Neural cell (in vitro differentiated cells): Measurements from ENCODE around the gene UBAP2. TPM values are rescaled to one million over a fixed set of nuclear protein-coding genes. Genes with fewer than 3 reads are reported as not detected.

Source experiments
- H2AFZ ChIP-seq: fragments of 200-600, 300-800 bp; sonication (generic), shearing (Covaris generic); 2 replicates; pipeline ENCODE4 v1.6.0; 2014; ENCODE audit warnings: low read depth, mild to moderate bottlenecking, antibody characterized with exemption, low read length, moderate library complexity
- H3F3A ChIP-seq: fragments of 200-600 bp; shearing (Covaris generic); 2 replicates; pipeline ENCODE4 v1.6.1; 2016; ENCODE audit warnings: mild to moderate bottlenecking, moderate library complexity, mixed read lengths, antibody characterized with exemption, low read length; ENCODE audit not compliant: insufficient read depth, poor library complexity, severe bottlenecking
- H3K27ac ChIP-seq: fragments of 200-600, 300-800 bp; sonication (generic), shearing (Covaris generic); 2 replicates; pipeline ENCODE4 v1.5.1; 2014; ENCODE audit warnings: mild to moderate bottlenecking, low read length, moderate library complexity
- H3K27me3 ChIP-seq: fragments of 300-800, 200-600 bp; sonication (generic), shearing (Covaris generic); 2 replicates; pipeline ENCODE4 v1.6.0; 2014; ENCODE audit warnings: mild to moderate bottlenecking, low read depth, low read length, moderate library complexity; ENCODE audit not compliant: insufficient read depth
- H3K36me3 ChIP-seq: fragments of 300-800, 200-600 bp; sonication (generic), shearing (Covaris generic); 2 replicates; pipeline ENCODE4 v1.5.1; 2014; ENCODE audit warnings: mild to moderate bottlenecking, antibody characterized with exemption, low read length, moderate library complexity; ENCODE audit not compliant: insufficient read depth
- H3K4me2 ChIP-seq: fragments of 300-800, 200-600 bp; sonication (generic), shearing (Covaris generic); 2 replicates; pipeline ENCODE4 v1.6.0; 2014; ENCODE audit warnings: mild to moderate bottlenecking, low read length
- H3K4me3 ChIP-seq: fragments of 300-800, 200-600 bp; sonication (generic), shearing (Covaris generic); 2 replicates; pipeline ENCODE4 v1.5.1; 2014; ENCODE audit warnings: mild to moderate bottlenecking, low read length, moderate library complexity
- H3K79me2 ChIP-seq: fragments of 200-600 bp; shearing (Covaris generic); replicated peaks from 2 replicates; pipeline ENCODE4 v1.6.0; 2014; ENCODE audit warnings: mild to moderate bottlenecking, low read length, moderate library complexity; ENCODE audit not compliant: insufficient read depth
- H3K9ac ChIP-seq: fragments of 300-800, 200-600 bp; sonication (generic), shearing (Covaris generic); 2 replicates; pipeline ENCODE4 v1.6.1; 2016; ENCODE audit warnings: mild to moderate bottlenecking, low read length, mixed read lengths
- H3K9me2 ChIP-seq: fragments of 200-600 bp; shearing (Covaris generic); 2 replicates; pipeline ENCODE4 v1.6.1; 2016; ENCODE audit warnings: mild to moderate bottlenecking, low read length, mixed read lengths; ENCODE audit not compliant: insufficient read depth
- H3K9me3 ChIP-seq: fragments of 200-600, 300-800 bp; sonication (generic), shearing (Covaris generic); 2 replicates; pipeline ENCODE4 v1.6.1; 2016; ENCODE audit warnings: mild to moderate bottlenecking, mixed run types, low read length, moderate library complexity, mixed read lengths
- H4K20me1 ChIP-seq: fragments of 200-600 bp; shearing (Covaris generic); 2 replicates; pipeline ENCODE4 v1.6.1; 2016; ENCODE audit warnings: mild to moderate bottlenecking, mixed run types; ENCODE audit not compliant: insufficient read depth
- EP300 ChIP-seq: fragments of 450-650 bp; conservative IDR thresholded peaks from 2 replicates; pipeline ENCODE4 v1.6.1; 2014; ENCODE audit warnings: antibody characterized with exemption, mild to moderate bottlenecking, moderate library complexity; ENCODE audit not compliant: poor library complexity, severe bottlenecking
- EZH2 ChIP-seq: fragments of 200-600, 300-800 bp; shearing (Covaris generic), sonication (generic); IDR thresholded peaks from 2 replicates; pipeline ENCODE4 v1.6.1; 2014; ENCODE audit warnings: antibody characterized with exemption, low read length, borderline replicate concordance, mild to moderate bottlenecking; ENCODE audit not compliant: insufficient read depth, poor library complexity, severe bottlenecking
- MXI1 ChIP-seq: fragments of 450-650 bp; conservative IDR thresholded peaks from 2 replicates; pipeline ENCODE4 v1.6.1; 2014; ENCODE audit warnings: antibody characterized with exemption, mild to moderate bottlenecking; ENCODE audit not compliant: poor library complexity, severe bottlenecking
- POLR2AphosphoS5 ChIP-seq: IDR thresholded peaks from 2 replicates; pipeline ENCODE4 v1.6.1; 2012
- RAD21 ChIP-seq: fragments of 450-650 bp; conservative IDR thresholded peaks from 2 replicates; pipeline ENCODE4 v1.6.1; 2014; ENCODE audit warnings: antibody characterized with exemption, mild to moderate bottlenecking, moderate library complexity
- SMC3 ChIP-seq: fragments of 450-650 bp; conservative IDR thresholded peaks from 2 replicates; pipeline ENCODE4 v1.6.1; 2014; ENCODE audit warnings: antibody characterized with exemption, mild to moderate bottlenecking, moderate library complexity; ENCODE audit not compliant: poor library complexity
- TAF1 ChIP-seq: IDR thresholded peaks from 2 replicates; pipeline ENCODE4 v1.6.1; 2012; ENCODE audit warnings: low read depth
- polyA plus RNA-seq: library from polyadenylated mRNA; depleted of rRNA; stranded (reverse); fragments of >200 nt; gene quantifications from 2 replicates; pipeline ENCODE4 v1.2.3, GENCODE V29; 2014
- TF ChIP-seq, protein P1 (sequence below): IDR thresholded peaks from 2 replicates; pipeline ENCODE4 v1.6.1; 2012; ENCODE audit warnings: borderline replicate concordance
- TF ChIP-seq, protein P2 (sequence below): fragments of 450-650 bp; IDR thresholded peaks from 2 replicates; pipeline ENCODE4 v1.5.1; 2014; ENCODE audit warnings: antibody characterized with exemption, mild to moderate bottlenecking, moderate library complexity; ENCODE audit not compliant: poor library complexity, severe bottlenecking

The UBAP2 gene
- polyA plus RNA-seq, 1 donor from 2014 or later = 9.2 TPM

DNA sequence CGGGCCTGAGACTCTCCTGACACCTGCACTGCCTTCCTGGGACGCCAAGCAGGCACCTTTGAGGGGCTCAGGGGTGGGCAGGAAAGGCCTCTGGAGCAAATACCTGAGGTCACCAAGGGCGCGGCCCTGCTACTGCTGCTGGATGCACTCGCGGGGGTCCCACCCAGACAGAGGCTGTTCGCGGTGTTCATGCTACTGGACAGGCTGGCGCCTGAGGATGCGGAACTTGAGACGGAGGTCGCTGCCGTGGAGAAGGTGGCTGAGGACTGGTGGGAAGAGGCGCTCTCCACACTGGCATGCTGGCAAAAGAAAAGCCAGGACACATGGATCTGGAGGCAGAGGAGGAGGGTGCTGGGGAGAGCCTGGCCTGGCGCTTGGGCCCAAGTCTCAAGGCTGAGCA, 121.0 kb downstream of the UBAP2 start:
- Histone ChIP-seq H3K9me3 (no peaks in the 10 kb centered on the region), H3K36me3 (peaks cover 4% of the 10 kb centered on the region), H3K27ac (no peak overlapping the region)

DNA sequence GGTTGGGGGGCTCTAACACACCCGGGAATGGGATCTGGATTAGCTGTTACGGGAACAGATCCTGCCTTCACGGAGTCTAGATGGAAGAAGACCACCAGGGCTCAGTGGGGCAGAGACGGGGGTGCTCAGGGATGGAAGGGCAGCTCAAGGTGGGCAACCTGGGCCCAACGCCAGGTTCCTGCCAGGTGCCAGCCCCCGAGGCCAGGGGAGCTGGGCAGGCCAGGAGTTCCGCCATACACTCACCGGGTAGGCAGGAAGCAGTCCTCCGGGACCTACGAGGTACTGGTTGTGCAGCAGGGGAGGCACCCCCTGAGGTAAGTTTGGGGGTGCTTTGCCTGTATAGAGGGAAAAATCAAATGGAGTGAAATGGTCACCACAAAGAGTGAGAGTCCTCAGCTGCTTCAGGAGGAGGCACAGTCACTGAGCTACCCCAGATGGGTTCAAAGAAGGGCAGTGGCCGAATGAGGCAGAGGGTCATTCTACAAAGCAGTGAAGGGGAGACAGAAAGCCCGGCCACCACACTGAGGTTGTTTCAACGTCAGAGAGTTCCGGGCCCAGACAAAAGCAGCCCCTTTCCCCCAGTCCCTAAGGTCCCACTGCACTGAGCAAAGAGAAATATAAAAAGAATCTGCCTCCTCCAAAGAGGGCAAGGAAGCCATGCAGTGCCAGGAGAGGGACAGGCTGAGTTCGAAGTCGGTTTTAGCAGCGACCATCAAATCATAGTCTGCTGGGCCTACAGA, 121.8 kb downstream of the UBAP2 start:
- no peaks in the 10 kb centered on the region for H4K20me1 ChIP-seq

More for the DNA sequence above, 121.0 kb downstream of the UBAP2 start:
- TF ChIP-seq POLR2AphosphoS5 (no peak), TAF1 (no peak)
- TF ChIP-seq, protein P1, sequence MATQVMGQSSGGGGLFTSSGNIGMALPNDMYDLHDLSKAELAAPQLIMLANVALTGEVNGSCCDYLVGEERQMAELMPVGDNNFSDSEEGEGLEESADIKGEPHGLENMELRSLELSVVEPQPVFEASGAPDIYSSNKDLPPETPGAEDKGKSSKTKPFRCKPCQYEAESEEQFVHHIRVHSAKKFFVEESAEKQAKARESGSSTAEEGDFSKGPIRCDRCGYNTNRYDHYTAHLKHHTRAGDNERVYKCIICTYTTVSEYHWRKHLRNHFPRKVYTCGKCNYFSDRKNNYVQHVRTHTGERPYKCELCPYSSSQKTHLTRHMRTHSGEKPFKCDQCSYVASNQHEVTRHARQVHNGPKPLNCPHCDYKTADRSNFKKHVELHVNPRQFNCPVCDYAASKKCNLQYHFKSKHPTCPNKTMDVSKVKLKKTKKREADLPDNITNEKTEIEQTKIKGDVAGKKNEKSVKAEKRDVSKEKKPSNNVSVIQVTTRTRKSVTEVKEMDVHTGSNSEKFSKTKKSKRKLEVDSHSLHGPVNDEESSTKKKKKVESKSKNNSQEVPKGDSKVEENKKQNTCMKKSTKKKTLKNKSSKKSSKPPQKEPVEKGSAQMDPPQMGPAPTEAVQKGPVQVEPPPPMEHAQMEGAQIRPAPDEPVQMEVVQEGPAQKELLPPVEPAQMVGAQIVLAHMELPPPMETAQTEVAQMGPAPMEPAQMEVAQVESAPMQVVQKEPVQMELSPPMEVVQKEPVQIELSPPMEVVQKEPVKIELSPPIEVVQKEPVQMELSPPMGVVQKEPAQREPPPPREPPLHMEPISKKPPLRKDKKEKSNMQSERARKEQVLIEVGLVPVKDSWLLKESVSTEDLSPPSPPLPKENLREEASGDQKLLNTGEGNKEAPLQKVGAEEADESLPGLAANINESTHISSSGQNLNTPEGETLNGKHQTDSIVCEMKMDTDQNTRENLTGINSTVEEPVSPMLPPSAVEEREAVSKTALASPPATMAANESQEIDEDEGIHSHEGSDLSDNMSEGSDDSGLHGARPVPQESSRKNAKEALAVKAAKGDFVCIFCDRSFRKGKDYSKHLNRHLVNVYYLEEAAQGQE = no peak
- Histone ChIP-seq H3K27me3 (no peaks in the 10 kb centered on the region), H3K9ac (no peak overlapping the region), H3F3A (no peaks in the 10 kb centered on the region), H3K4me2 (no peak overlapping the region), H4K20me1 (no peaks in the 10 kb centered on the region), H3K9me2 (no peaks in the 10 kb centered on the region), H3K79me2 (no peaks in the 10 kb centered on the region), H2AFZ (no peak overlapping the region), H3K4me3 (no peak overlapping the region)

More for the DNA sequence above, 121.8 kb downstream of the UBAP2 start:
- no peaks in the 10 kb centered on the region for H3K9me2 ChIP-seq
- no peaks in the 10 kb centered on the region for H3F3A ChIP-seq
- no peak overlapping the region for H3K4me2 ChIP-seq
- H3K4me3 ChIP-seq = no peak overlapping the region
- no peak overlapping the region for H3K27ac ChIP-seq
- no peaks in the 10 kb centered on the region for H3K79me2 ChIP-seq
- no peaks in the 10 kb centered on the region for H3K9me3 ChIP-seq
- H3K36me3 ChIP-seq = peaks cover 4% of the 10 kb centered on the region
- no peaks in the 10 kb centered on the region for H3K27me3 ChIP-seq
- TF ChIP-seq MXI1 = no peak
- TF ChIP-seq POLR2AphosphoS5 = no peak
- TF ChIP-seq SMC3 = no peak
- TF ChIP-seq, protein P1 = no peak
- no peak for TF ChIP-seq TAF1
- no peak for TF ChIP-seq RAD21
- no peak for TF ChIP-seq EP300
- no peak for TF ChIP-seq EZH2
- TF ChIP-seq, protein P2, sequence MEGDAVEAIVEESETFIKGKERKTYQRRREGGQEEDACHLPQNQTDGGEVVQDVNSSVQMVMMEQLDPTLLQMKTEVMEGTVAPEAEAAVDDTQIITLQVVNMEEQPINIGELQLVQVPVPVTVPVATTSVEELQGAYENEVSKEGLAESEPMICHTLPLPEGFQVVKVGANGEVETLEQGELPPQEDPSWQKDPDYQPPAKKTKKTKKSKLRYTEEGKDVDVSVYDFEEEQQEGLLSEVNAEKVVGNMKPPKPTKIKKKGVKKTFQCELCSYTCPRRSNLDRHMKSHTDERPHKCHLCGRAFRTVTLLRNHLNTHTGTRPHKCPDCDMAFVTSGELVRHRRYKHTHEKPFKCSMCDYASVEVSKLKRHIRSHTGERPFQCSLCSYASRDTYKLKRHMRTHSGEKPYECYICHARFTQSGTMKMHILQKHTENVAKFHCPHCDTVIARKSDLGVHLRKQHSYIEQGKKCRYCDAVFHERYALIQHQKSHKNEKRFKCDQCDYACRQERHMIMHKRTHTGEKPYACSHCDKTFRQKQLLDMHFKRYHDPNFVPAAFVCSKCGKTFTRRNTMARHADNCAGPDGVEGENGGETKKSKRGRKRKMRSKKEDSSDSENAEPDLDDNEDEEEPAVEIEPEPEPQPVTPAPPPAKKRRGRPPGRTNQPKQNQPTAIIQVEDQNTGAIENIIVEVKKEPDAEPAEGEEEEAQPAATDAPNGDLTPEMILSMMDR = no peak
- H3K9ac ChIP-seq = no peak overlapping the region
- no peak overlapping the region for H2AFZ ChIP-seq
